GM19240 (cell line): ENCODE measurements around the gene PCIF1.
"Not testable (repeated sequence)": the region's sequence is repeated elsewhere in the genome, so short reads cannot be mapped to it uniquely, and the experiment has no call there.

Source experiments
- DNase-seq: peaks from one replicate; pipeline ENCODE4 v3.0.0; 2011; ENCODE audit warnings: low spot score; ENCODE audit not compliant: insufficient read length

The PCIF1 gene

GRCh38 chr20:45924391-45925261 lies 9.9 kb upstream of the PCIF1 start:
- no peak for DNase-seq

DNA sequence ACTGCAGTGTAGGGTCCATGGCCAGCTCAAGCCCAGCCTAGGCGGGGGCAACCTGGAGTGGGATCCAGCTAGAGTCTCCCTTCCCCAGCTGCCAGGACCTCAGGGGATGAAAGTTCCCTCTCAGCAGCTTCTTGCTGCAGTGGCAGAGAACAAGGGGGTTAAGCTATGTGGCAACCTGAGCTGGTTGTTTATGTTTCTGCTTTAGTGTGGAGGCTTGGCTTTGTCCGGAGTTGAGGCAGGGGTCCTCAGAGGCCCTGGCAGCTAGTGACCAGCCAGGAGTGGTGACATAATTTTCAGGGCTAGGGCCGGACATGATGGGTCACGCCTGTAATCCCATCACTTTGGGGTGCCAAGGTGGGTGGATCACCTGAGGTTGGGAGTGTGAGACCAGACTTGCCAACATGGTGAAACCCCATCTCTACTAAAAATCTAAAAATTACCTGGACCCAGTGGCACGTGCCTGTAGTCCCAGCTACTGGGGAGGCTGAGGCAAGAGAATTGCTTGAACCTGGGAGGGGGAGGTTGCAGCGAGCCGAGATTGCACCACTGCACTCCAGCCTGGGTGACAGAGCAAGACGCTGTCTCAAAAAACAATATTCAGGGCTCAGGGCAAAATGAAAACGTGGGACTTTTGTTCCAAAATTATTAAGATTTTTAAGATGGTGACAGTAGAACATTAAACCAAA lies 8.5 kb upstream of the PCIF1 start:
- no peak for DNase-seq

DNA sequence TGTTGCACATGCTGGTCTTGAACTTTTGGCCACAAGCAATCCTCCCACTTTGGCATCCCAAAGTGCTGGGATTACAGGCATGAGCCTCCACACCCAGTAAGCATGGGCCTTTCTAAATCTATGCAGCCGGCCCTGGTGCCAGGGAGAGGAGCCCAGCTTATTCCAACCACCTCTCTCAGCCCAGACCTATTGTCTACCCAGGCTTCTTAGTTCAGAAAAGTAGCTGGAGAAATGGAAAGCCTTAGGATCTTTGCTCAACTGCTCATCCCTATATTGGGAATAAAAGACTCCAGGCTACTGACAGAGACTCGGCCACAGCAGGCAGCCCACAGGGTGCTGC lies 7.8 kb upstream of the PCIF1 start:
- DNase-seq: no peak

GRCh38 chr20:45927071-45927878 lies 7.2 kb upstream of the PCIF1 start:
- DNase-seq: no peak

- not testable (repeated sequence) for DNase-seq
These were observed 2.8 kb upstream of the PCIF1 start for GRCh38 chr20:45931680-45932079.

DNA sequence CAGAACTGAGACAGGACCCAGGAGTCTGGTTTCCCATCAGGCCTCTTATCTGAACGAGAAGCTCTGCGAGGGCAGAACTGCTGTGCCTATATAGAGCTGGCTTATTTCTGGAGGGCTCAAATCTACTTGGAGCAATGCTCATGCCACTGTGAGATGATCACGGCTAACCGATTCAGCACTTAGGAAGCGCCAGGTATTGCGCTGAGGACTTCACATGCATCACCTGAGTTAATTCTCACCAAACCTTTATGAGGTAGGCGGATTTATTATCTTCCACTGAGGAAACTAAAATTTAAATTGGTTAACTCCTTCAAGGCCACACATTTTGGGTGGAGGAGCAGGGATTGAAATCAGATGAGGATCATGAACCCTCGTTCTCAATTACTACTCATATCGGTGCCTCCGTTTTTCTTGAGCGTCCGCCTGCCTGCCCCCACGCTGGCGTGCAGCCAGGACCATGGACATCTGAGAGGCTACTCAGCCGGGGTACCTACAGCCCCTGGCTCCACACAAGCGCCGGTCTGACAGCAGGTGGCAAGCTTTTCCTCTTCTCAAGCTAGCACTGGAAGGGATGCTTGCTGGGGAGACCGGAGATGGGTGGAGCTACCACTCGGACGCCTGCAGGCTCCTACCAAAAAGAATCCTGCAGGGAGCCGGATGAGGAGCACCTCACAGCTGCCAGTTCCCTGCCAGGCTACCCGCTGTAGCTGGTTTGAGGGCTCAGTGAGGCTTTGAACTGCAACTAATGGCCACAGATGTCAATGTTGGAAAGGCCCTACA lies 1.0 kb upstream of the PCIF1 start:
- peak; percentile 44 for DNase-seq

DNA sequence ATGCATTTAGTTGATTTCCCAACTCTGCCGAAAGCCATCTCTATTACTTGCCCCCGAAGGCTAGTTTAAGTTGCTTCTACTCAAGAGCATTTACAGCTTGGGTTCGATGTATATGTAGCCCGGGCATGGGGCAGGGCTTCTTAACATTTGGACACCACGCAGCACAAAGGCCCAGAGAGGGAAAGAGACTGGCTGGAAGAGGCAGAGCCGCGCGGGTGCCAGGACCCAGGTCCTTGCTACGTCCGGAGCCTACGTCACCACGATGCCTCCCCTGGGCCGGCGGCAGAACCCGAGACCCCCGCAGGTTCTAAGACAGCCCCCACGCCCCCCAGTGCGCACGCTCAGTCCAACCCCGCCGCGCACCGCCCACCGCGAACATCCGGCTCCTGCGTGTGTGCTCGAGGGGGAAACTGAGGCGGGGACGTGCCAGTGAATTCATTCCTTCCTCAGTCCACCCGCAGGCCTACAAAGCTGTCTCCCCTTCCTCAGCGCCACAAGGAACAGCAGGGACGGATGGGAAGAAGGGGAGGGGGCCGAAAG lies 367 bp upstream of the PCIF1 start:
- DNase-seq: no peak

- no peak for DNase-seq
These were observed 1.0 kb downstream of the PCIF1 start for GRCh38 chr20:45935416-45936046.

GRCh38 chr20:45937765-45938164 lies 3.3 kb downstream of the PCIF1 start:
- DNase-seq: no peak

DNA sequence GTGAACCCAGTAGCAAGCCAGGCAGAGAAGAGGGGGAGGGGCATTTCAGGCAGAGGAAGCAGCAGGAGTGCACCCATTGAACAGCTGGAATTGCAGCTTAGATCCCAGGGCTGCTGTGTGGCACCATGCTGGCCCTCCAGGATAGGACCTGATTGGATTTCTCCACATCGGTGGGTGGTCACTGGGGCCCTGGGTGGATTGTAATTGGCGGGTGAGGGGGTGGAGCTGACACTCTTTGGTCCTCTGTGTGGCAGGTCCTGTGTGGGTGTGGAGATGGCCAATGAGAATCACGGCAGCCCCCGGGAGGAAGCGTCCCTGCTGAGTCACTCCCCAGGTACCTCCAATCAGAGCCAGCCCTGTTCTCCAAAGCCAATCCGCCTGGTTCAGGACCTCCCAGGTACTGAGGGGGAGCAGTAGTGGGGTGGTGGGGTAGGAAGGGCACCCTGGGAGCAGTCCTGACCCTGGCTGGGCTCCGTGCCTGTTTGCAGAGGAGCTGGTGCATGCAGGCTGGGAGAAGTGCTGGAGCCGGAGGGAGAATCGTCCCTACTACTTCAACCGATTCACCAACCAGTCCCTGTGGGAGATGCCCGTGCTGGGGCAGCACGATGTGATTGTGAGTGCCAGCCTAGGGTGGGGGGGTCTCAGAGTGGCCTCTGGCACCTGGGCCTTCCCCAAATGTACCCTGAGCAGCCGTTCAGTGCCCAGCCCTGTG lies 4.4 kb downstream of the PCIF1 start:
- no peak for DNase-seq

- DNase-seq: no peak
These were observed 5.6 kb downstream of the PCIF1 start for GRCh38 chr20:45940053-45940452.

DNA sequence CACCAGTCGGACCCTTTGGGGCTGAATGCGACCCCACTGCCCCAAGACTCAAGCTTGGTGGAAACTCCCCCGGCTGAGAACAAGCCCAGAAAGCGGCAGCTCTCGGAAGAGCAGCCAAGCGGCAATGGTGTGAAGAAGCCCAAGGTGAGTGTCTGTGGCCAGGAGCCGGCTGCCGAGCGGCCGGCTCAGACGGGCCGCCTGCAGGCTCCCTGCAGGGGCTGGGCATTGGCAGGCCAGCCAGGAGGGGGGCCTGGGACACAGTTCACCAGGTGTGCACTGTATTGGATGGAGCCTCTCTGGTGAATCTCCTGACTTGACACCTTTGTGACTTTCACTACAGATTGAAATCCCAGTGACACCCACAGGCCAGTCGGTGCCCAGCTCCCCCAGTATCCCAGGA lies 6.0 kb downstream of the PCIF1 start:
- no peak for DNase-seq

- DNase-seq: no peak
These were observed 9.1 kb downstream of the PCIF1 start for GRCh38 chr20:45943613-45944012.

- no peak for DNase-seq
These were observed 9.9 kb downstream of the PCIF1 start for GRCh38 chr20:45944151-45944964.

- no peak for DNase-seq
These were observed 10.6 kb downstream of the PCIF1 start for GRCh38 chr20:45944965-45945677.

DNA sequence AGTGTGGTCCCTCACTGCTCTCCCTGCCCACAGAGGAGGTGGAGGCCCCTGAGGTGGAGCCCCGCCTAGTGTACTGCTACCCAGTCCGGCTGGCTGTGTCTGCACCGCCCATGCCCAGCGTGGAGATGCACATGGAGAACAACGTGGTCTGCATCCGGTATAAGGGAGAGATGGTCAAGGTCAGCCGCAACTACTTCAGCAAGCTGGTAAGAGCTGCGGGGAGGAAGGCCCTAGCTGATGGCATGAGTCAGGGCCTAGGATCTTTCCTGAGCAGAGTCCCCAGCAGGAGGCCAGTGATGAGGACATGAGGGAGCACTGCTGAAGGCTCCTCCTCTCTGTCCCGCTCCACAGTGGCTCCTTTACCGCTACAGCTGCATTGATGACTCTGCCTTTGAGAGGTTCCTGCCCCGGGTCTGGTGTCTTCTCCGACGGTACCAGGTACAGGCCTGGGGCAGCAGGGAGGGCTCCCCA lies 11.2 kb downstream of the PCIF1 start:
- DNase-seq: no peak

DNA sequence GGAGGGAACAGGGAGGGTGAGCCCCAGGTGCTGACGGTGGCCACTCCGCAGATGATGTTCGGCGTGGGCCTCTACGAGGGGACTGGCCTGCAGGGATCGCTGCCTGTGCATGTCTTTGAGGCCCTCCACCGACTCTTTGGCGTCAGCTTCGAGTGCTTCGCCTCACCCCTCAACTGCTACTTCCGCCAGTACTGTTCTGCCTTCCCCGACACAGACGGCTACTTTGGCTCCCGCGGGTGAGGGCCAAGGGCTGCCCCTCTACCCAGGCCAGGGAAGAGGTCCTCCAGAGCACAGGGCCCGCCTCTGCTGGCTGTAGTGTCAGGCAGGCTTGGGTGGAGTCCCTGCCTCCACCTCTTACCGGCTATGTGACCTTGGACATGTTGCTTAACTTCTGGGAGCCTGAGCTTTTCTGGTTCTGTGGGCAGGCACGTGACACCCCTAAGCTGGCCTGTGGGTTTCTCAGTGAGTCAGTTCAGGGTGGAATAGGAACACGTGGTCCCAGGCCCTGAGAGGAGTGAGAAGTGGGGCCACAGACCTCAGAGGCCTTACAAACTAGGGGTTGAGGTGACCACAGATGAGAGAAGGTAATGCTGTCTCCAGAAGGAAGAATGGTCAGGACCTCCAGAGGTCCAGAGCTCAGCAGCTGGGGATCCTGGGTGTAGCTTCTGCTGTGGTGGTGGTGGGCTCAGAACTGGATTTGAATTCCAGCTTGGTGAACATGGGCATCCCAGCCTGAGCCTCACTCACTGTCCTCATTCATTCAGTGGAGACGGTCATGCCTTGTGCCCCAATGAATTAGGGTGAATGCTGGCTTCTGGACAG lies 11.9 kb downstream of the PCIF1 start:
- no peak for DNase-seq
